Measurements from ENCODE around the gene CPAMD8.

Gene CPAMD8

GRCh38 chr19:16861011-16861410 lies 165.6 kb downstream of the CPAMD8 start:
- TF ChIP-seq CTCF (IDR thresholded peaks at IDR 0.05; ENCODE audit: insufficient read depth, missing control alignments), result no peak
- DNase-seq (ENCODE audit: insufficient read length, low spot score), result no peak
- no peak for FAIRE-seq

GRCh38 chr19:16860118-16860517 lies 166.5 kb downstream of the CPAMD8 start:
- TF ChIP-seq CTCF (IDR thresholded peaks at IDR 0.05; ENCODE audit: insufficient read depth, missing control alignments), result no peak
- no peak for DNase-seq (ENCODE audit: insufficient read length, low spot score)
- no peak for FAIRE-seq

GRCh38 chr19:16859626-16860025 lies 167.0 kb downstream of the CPAMD8 start:
- no peak for FAIRE-seq
- no peak for DNase-seq (ENCODE audit: insufficient read length, low spot score)
- no peak for TF ChIP-seq CTCF (IDR thresholded peaks at IDR 0.05; ENCODE audit: insufficient read depth, missing control alignments)

GRCh38 chr19:16856091-16856490 lies 170.5 kb downstream of the CPAMD8 start:
- DNase-seq (ENCODE audit: insufficient read length, low spot score) (no peak), FAIRE-seq (no peak)
- no peak for TF ChIP-seq CTCF (IDR thresholded peaks at IDR 0.05; ENCODE audit: insufficient read depth, missing control alignments)

- DNase-seq (ENCODE audit: insufficient read length, low spot score) (no peak), FAIRE-seq (no peak)
- no peak for TF ChIP-seq CTCF (IDR thresholded peaks at IDR 0.05; ENCODE audit: insufficient read depth, missing control alignments)
Measured at GRCh38 chr19:16853066-16853465, 173.5 kb downstream of the CPAMD8 start.

- TF ChIP-seq CTCF (IDR thresholded peaks at IDR 0.05; ENCODE audit: insufficient read depth, missing control alignments), result no peak
- FAIRE-seq (no peak), DNase-seq (ENCODE audit: insufficient read length, low spot score) (no peak)
Measured at GRCh38 chr19:16851031-16851712, 175.4 kb downstream of the CPAMD8 start.

- TF ChIP-seq CTCF (IDR thresholded peaks at IDR 0.05; ENCODE audit: insufficient read depth, missing control alignments), result no peak
- FAIRE-seq, result no peak
- DNase-seq (ENCODE audit: insufficient read length, low spot score), result no peak
Measured at GRCh38 chr19:16850133-16850532, 176.5 kb downstream of the CPAMD8 start.

Measured in D721Med (cell line).